BE2C (cell line): ENCODE data around the gene SCGB2B2. TPM values are rescaled to one million over a fixed set of nuclear protein-coding genes. Genes with fewer than 3 reads are reported as not detected.
A peak's percentile ranks its signal among the peaks of the same experiment; 100 is the strongest.

Source experiments
- DNase-seq: peaks from one replicate; pipeline ENCODE4 v3.0.0-alpha.2; 2020
- H3K27me3 ChIP-seq: fragments of 250-450 bp; sonication (Bioruptor Pico); 2 replicates; pipeline ENCODE4 v1.5.1; 2020; ENCODE audit warnings: mild to moderate bottlenecking
- H3K36me3 ChIP-seq: fragments of 250-450 bp; sonication (Bioruptor Pico); 2 replicates; pipeline ENCODE4 v1.5.1; 2020; ENCODE audit warnings: mild to moderate bottlenecking
- H3K4me1 ChIP-seq: fragments of 250-450 bp; sonication (Bioruptor Pico); 2 replicates; pipeline ENCODE4 v1.5.1; 2020
- H3K4me3 ChIP-seq: 2 replicates; pipeline ENCODE4 v1.5.1; 2011; ENCODE audit warnings: low read depth, low read length
- H3K9me3 ChIP-seq: fragments of 250-450 bp; sonication (Bioruptor Pico); 2 replicates; pipeline ENCODE4 v1.5.1; 2020
- CTCF ChIP-seq: IDR thresholded peaks from 2 replicates; pipeline ENCODE4 v1.5.1; 2012; ENCODE audit warnings: mild to moderate bottlenecking, low read depth, low read length
- polyA plus RNA-seq: library from polyadenylated mRNA; unstranded; fragments of >200 nt; gene quantifications from one replicate; pipeline ENCODE4 v1.2.1, GENCODE V29; 2012; ENCODE audit warnings: low read depth, missing spikeins; ENCODE audit not compliant: insufficient read length, insufficient read depth

SCGB2B2 gene, protein sequence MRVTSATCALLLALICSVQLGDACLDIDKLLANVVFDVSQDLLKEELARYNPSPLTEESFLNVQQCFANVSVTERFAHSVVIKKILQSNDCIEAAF
- 0.29 TPM for polyA plus RNA-seq

GRCh38 chr19:34676697-34677385 is at the start of gene SCGB2B2:
Gene SCGB2B2, minus strand, starts transcription at chr19:34677159. Its CDS starts 82,596 bp downstream, at chr19:34594563.
- DNase-seq: peak; percentile 64
- Histone ChIP-seq H3K36me3 (peaks cover 9% of the 10 kb centered on the region; the same call in 1 of the 2 replicates), H3K4me3 (peak within 1 kb of the TSS; percentile 88), H3K9me3 (peaks cover 2% of the 10 kb centered on the region; the same call in 1 of the 2 replicates), H3K4me1 (no peaks in the 10 kb centered on the region), H3K27me3 (no peaks in the 10 kb centered on the region)
- no peak for TF ChIP-seq CTCF

GRCh38 chr19:34725400-34725799 is 48.4 kb upstream of the SCGB2B2 start:
- Histone ChIP-seq H3K27me3 (peaks cover 28% of the 10 kb centered on the region), H3K4me1 (no peaks in the 10 kb centered on the region), H3K36me3 (no peaks in the 10 kb centered on the region), H3K4me3 (no peak overlapping the region), H3K9me3 (no peaks in the 10 kb centered on the region)
- TF ChIP-seq CTCF: no peak
- DNase-seq: no peak

- Histone ChIP-seq H3K4me1 (no peaks in the 10 kb centered on the region), H3K4me3 (no peak overlapping the region), H3K9me3 (no peaks in the 10 kb centered on the region), H3K27me3 (peaks cover 31% of the 10 kb centered on the region), H3K36me3 (no peaks in the 10 kb centered on the region)
- DNase-seq: no peak
- TF ChIP-seq CTCF: no peak
Measured at GRCh38 chr19:34722353-34722752, 45.4 kb upstream of the SCGB2B2 start.

DNA sequence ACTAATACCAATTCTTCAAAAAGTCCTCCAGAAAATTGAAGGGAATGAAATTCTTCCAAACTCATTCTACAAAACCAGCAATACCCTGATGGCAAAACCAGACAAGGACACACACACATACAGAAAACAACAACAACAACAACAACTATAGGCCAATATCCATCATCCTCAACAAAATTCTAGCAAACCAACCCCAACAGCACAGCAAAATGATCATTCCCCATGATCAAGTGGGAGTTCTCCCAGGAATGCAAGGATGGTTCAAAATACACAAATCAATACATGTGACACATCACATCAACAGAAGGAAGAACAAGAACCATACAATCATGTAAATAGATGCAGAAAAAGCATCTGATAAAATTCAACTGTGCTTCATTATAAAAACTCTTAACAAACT is 38.4 kb upstream of the SCGB2B2 start:
- Histone ChIP-seq H3K4me1 (no peaks in the 10 kb centered on the region), H3K9me3 (no peaks in the 10 kb centered on the region), H3K36me3 (no peaks in the 10 kb centered on the region), H3K4me3 (no peak overlapping the region), H3K27me3 (peaks cover 4% of the 10 kb centered on the region; the same call in 1 of the 2 replicates)
- DNase-seq: no peak
- no peak for TF ChIP-seq CTCF

- no peak for DNase-seq
- TF ChIP-seq CTCF: no peak
- H3K4me1 ChIP-seq: no peaks in the 10 kb centered on the region
Measured at GRCh38 chr19:34713262-34713637, 36.3 kb upstream of the SCGB2B2 start.

More at GRCh38 chr19:34713262-34713637, 36.3 kb upstream of the SCGB2B2 start:
- no peaks in the 10 kb centered on the region for H3K9me3 ChIP-seq
- H3K36me3 ChIP-seq: no peaks in the 10 kb centered on the region
- no peaks in the 10 kb centered on the region for H3K27me3 ChIP-seq
- H3K4me3 ChIP-seq: no peak overlapping the region
